Neuron (in vitro differentiated cells): ENCODE measurements around the gene CDH8.

Source experiments
- H2AFZ ChIP-seq: one replicate; pipeline ENCODE4 v1.6.1; 2013; ENCODE audit warnings: low read depth, mild to moderate bottlenecking, inconsistent platforms, low read length, moderate library complexity
- H3K27me3 ChIP-seq: one replicate; pipeline ENCODE4 v1.6.1; 2013; ENCODE audit warnings: low read length; ENCODE audit not compliant: insufficient read depth
- H3K36me3 ChIP-seq: one replicate; pipeline ENCODE4 v1.6.1; 2013; ENCODE audit warnings: low read length; ENCODE audit not compliant: insufficient read depth
- H3K4me1 ChIP-seq: one replicate; pipeline ENCODE4 v1.6.1; 2013; ENCODE audit warnings: low read length; ENCODE audit not compliant: insufficient read depth
- H3K4me3 ChIP-seq: 2 replicates; pipeline ENCODE4 v1.5.1; 2013; ENCODE audit warnings: mild to moderate bottlenecking, low read length, moderate library complexity
- H3K9me3 ChIP-seq: one replicate; pipeline ENCODE4 v1.6.1; 2013; ENCODE audit warnings: low read length

CDH8 gene

GRCh38 chr16:62050793-62051192 lies 14.6 kb upstream of the CDH8 start:
- no peak overlapping the region for H2AFZ ChIP-seq
- no peak overlapping the region for H3K4me3 ChIP-seq
- H3K36me3 ChIP-seq: no peaks in the 10 kb centered on the region

GRCh38 chr16:62046801-62047200 lies 10.6 kb upstream of the CDH8 start:
- H3K4me1 ChIP-seq: no peaks in the 10 kb centered on the region
- H3K36me3 ChIP-seq: no peaks in the 10 kb centered on the region
- H3K4me3 ChIP-seq: no peak overlapping the region
- H3K27me3 ChIP-seq: no peaks in the 10 kb centered on the region
- H3K9me3 ChIP-seq: no peaks in the 10 kb centered on the region
- no peak overlapping the region for H2AFZ ChIP-seq

More at GRCh38 chr16:62050793-62051192, 14.6 kb upstream of the CDH8 start:
- Histone ChIP-seq H3K27me3 (no peaks in the 10 kb centered on the region), H3K4me1 (peaks cover 5% of the 10 kb centered on the region), H3K9me3 (no peaks in the 10 kb centered on the region)

- Histone ChIP-seq H3K27me3 (no peaks in the 10 kb centered on the region), H2AFZ (no peak overlapping the region), H3K9me3 (no peaks in the 10 kb centered on the region), H3K4me1 (peaks cover 25% of the 10 kb centered on the region), H3K4me3 (no peak overlapping the region), H3K36me3 (no peaks in the 10 kb centered on the region)
Measured at GRCh38 chr16:62041401-62041800, 5.2 kb upstream of the CDH8 start.

GRCh38 chr16:62038646-62039045 lies 2.4 kb upstream of the CDH8 start:
- Histone ChIP-seq H2AFZ (no peak overlapping the region), H3K36me3 (no peaks in the 10 kb centered on the region), H3K4me1 (peaks cover 35% of the 10 kb centered on the region), H3K27me3 (no peaks in the 10 kb centered on the region), H3K9me3 (no peaks in the 10 kb centered on the region), H3K4me3 (peak overlapping the region; percentile 26)

- no peaks in the 10 kb centered on the region for H3K27me3 ChIP-seq
Measured at GRCh38 chr16:62038225-62038624, 2.0 kb upstream of the CDH8 start.

GRCh38 chr16:62036802-62037135 lies 531 bp upstream of the CDH8 start:
- H3K4me1 ChIP-seq: peaks cover 48% of the 10 kb centered on the region
- H3K9me3 ChIP-seq: no peaks in the 10 kb centered on the region
- no peaks in the 10 kb centered on the region for H3K36me3 ChIP-seq
- peak overlapping the region; percentile 78 for H3K4me3 ChIP-seq
- H2AFZ ChIP-seq: peak overlapping the region; percentile 30
- H3K27me3 ChIP-seq: no peaks in the 10 kb centered on the region

More at GRCh38 chr16:62038225-62038624, 2.0 kb upstream of the CDH8 start:
- Histone ChIP-seq H3K4me3 (peak overlapping the region; percentile 78), H3K36me3 (no peaks in the 10 kb centered on the region), H3K9me3 (no peaks in the 10 kb centered on the region), H2AFZ (no peak overlapping the region), H3K4me1 (peaks cover 39% of the 10 kb centered on the region)

- H3K27me3 ChIP-seq: no peaks in the 10 kb centered on the region
- peaks cover 45% of the 10 kb centered on the region for H3K4me1 ChIP-seq
- H3K36me3 ChIP-seq: no peaks in the 10 kb centered on the region
- peak overlapping the region; percentile 78 for H3K4me3 ChIP-seq
- peak overlapping the region; percentile 60 for H2AFZ ChIP-seq
- H3K9me3 ChIP-seq: no peaks in the 10 kb centered on the region
Measured at GRCh38 chr16:62035115-62036092, 834 bp downstream of the CDH8 start.

GRCh38 chr16:62034231-62035114 lies 1.8 kb downstream of the CDH8 start:
- no peaks in the 10 kb centered on the region for H3K9me3 ChIP-seq
- H3K4me1 ChIP-seq: peaks cover 45% of the 10 kb centered on the region
- peak overlapping the region; percentile 78 for H3K4me3 ChIP-seq
- peak overlapping the region; percentile 60 for H2AFZ ChIP-seq
- H3K36me3 ChIP-seq: no peaks in the 10 kb centered on the region
- no peaks in the 10 kb centered on the region for H3K27me3 ChIP-seq

GRCh38 chr16:62033065-62033464 lies 3.2 kb downstream of the CDH8 start:
- Histone ChIP-seq H3K36me3 (no peaks in the 10 kb centered on the region), H3K9me3 (no peaks in the 10 kb centered on the region), H2AFZ (no peak overlapping the region), H3K4me3 (peak overlapping the region; percentile 78), H3K27me3 (no peaks in the 10 kb centered on the region), H3K4me1 (peaks cover 31% of the 10 kb centered on the region)

- no peaks in the 10 kb centered on the region for H3K36me3 ChIP-seq
- no peaks in the 10 kb centered on the region for H3K27me3 ChIP-seq
- no peak overlapping the region for H2AFZ ChIP-seq
- H3K4me1 ChIP-seq: peaks cover 23% of the 10 kb centered on the region
- H3K9me3 ChIP-seq: no peaks in the 10 kb centered on the region
- H3K4me3 ChIP-seq: no peak overlapping the region
Measured at GRCh38 chr16:62029947-62030346, 6.3 kb downstream of the CDH8 start.

- Histone ChIP-seq H3K9me3 (no peaks in the 10 kb centered on the region), H3K27me3 (no peaks in the 10 kb centered on the region), H3K4me3 (no peak overlapping the region), H3K36me3 (no peaks in the 10 kb centered on the region), H3K4me1 (peaks cover 19% of the 10 kb centered on the region), H2AFZ (no peak overlapping the region)
Measured at GRCh38 chr16:62022688-62023087, 13.6 kb downstream of the CDH8 start.

- Histone ChIP-seq H2AFZ (no peak overlapping the region), H3K36me3 (no peaks in the 10 kb centered on the region), H3K9me3 (no peaks in the 10 kb centered on the region), H3K4me1 (peaks cover 19% of the 10 kb centered on the region), H3K4me3 (no peak overlapping the region), H3K27me3 (no peaks in the 10 kb centered on the region)
Measured at GRCh38 chr16:62021161-62021581, 15.1 kb downstream of the CDH8 start.

- H3K4me3 ChIP-seq: no peak overlapping the region
- peaks cover 19% of the 10 kb centered on the region for H3K4me1 ChIP-seq
- peaks cover 3% of the 10 kb centered on the region for H3K36me3 ChIP-seq
- no peaks in the 10 kb centered on the region for H3K27me3 ChIP-seq
- no peak overlapping the region for H2AFZ ChIP-seq
- H3K9me3 ChIP-seq: no peaks in the 10 kb centered on the region
Measured at GRCh38 chr16:62020681-62021080, 15.6 kb downstream of the CDH8 start.
